ENCODE results near the gene TTN. TPM values are rescaled to one million over a fixed set of nuclear protein-coding genes. Genes with fewer than 3 reads are reported as not detected.

Gene TTN
- total RNA-seq, 6 donors from 2014 or later: 13.8 to 895 (median 119) TPM

DNA sequence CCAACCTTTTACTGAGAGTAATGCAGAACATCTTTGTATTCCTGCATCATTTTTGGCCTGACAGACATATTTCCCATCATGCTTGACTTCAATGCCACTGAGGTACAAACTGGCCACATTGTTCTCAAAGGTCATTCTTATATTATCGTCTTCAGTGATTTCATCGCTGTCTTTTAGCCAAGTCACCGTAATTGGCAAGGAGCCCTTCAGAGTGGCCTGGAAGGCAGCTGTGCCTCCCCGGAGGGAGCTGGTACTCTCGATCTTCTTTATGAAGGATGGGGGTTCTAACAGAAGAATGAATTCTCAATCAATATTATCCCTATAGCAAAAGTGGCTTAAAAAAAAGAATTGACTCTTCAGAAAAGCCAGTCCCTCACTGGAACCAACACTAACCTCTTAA is 75.9 kb downstream of the TTN start:
- H3K36me3 ChIP-seq: peaks cover 0 to 4% (median 1%) of the 10 kb centered on the region in 4 donors
- H3K4me3 ChIP-seq: no peak overlapping the region
- no peaks in the 10 kb centered on the region for H3K4me1 ChIP-seq
- no peaks in the 10 kb centered on the region for H3K27me3 ChIP-seq
- H3K9me3 ChIP-seq: no peaks in the 10 kb centered on the region
- WGBS, 2 donors: 90 to 96% methylated on average over 5 of the region's 5 CpGs
- no peak for ATAC-seq (ENCODE audit: low FRiP score in 2 of 2)
- TF ChIP-seq EP300 (IDR thresholded peaks at IDR 0.05): no peak
- no peak for TF ChIP-seq POLR2AphosphoS5 (IDR thresholded peaks at IDR 0.05)
- TF ChIP-seq, protein P1, sequence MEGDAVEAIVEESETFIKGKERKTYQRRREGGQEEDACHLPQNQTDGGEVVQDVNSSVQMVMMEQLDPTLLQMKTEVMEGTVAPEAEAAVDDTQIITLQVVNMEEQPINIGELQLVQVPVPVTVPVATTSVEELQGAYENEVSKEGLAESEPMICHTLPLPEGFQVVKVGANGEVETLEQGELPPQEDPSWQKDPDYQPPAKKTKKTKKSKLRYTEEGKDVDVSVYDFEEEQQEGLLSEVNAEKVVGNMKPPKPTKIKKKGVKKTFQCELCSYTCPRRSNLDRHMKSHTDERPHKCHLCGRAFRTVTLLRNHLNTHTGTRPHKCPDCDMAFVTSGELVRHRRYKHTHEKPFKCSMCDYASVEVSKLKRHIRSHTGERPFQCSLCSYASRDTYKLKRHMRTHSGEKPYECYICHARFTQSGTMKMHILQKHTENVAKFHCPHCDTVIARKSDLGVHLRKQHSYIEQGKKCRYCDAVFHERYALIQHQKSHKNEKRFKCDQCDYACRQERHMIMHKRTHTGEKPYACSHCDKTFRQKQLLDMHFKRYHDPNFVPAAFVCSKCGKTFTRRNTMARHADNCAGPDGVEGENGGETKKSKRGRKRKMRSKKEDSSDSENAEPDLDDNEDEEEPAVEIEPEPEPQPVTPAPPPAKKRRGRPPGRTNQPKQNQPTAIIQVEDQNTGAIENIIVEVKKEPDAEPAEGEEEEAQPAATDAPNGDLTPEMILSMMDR (IDR thresholded peaks at IDR 0.05): no peak
- no peak for TF ChIP-seq POLR2A (IDR thresholded peaks at IDR 0.05)
- H3K27ac ChIP-seq: no peak overlapping the region
- DNase-seq: no peak

GRCh38 chr2:178730049-178730448 is 77.2 kb downstream of the TTN start:
- H3K4me3 ChIP-seq: no peak overlapping the region
- H3K27me3 ChIP-seq: no peaks in the 10 kb centered on the region
- ATAC-seq (ENCODE audit: low FRiP score in 2 of 2) (no peak), DNase-seq (no peak)
- H3K27ac ChIP-seq: no peak overlapping the region
- TF ChIP-seq EP300 (IDR thresholded peaks at IDR 0.05) (no peak), POLR2A (IDR thresholded peaks at IDR 0.05) (no peak), POLR2AphosphoS5 (IDR thresholded peaks at IDR 0.05) (no peak)
- TF ChIP-seq, protein P1 (IDR thresholded peaks at IDR 0.05): no peak
- H3K4me1 ChIP-seq: no peaks in the 10 kb centered on the region
- no peaks in the 10 kb centered on the region for H3K9me3 ChIP-seq
- H3K36me3 ChIP-seq: peaks cover 0 to 4% (median 1%) of the 10 kb centered on the region in 4 donors
- 87 to 90% methylated on average over 2 of the region's 2 CpGs for WGBS, 2 donors

DNA sequence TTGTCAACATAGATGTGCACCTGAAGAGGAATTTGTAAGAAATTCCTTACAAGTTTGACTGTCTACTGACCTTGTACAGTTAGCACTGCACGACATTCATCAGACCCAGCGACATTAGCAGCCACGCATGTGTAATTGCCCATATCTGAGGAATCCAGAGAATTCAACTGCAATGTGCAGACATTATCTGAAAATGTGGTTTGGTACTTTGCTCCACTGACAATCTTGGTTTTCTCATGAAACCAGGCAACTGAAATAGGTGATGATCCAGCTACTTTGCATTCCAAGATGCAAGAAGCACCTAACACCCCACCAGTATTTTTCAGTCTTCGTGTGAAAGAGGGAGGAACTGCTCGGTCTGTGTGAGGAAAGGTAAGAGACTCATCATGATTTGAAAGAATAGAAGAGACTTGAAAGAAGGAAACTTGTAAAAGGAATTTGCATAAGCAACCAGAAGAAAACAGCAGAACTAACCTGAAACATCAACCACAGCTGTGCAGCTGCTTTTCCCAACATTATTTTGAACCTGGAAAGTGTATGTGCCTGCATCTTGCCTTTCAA is 83.4 kb downstream of the TTN start:
- 89% methylated on average over 5 of the region's 5 CpGs for WGBS, 2 donors
- H3K27ac ChIP-seq: no peak overlapping the region
- DNase-seq: no peak
- no peaks in the 10 kb centered on the region for H3K9me3 ChIP-seq
- ATAC-seq (ENCODE audit: low FRiP score in 2 of 2): no peak
- no peaks in the 10 kb centered on the region for H3K4me1 ChIP-seq
- no peak overlapping the region for H3K4me3 ChIP-seq
- H3K36me3 ChIP-seq: peaks cover 0 to 8% (median 0%) of the 10 kb centered on the region in 4 donors
- H3K27me3 ChIP-seq: no peaks in the 10 kb centered on the region
- no peak for TF ChIP-seq POLR2A (IDR thresholded peaks at IDR 0.05)
- no peak for TF ChIP-seq POLR2AphosphoS5 (IDR thresholded peaks at IDR 0.05)

- H3K36me3 ChIP-seq: peaks cover 0 to 8% (median 0%) of the 10 kb centered on the region in 4 donors
- WGBS, 2 donors: 88 to 92% methylated on average over 3 of the region's 3 CpGs
These were observed 84.9 kb downstream of the TTN start for GRCh38 chr2:178722296-178722695.

DNA sequence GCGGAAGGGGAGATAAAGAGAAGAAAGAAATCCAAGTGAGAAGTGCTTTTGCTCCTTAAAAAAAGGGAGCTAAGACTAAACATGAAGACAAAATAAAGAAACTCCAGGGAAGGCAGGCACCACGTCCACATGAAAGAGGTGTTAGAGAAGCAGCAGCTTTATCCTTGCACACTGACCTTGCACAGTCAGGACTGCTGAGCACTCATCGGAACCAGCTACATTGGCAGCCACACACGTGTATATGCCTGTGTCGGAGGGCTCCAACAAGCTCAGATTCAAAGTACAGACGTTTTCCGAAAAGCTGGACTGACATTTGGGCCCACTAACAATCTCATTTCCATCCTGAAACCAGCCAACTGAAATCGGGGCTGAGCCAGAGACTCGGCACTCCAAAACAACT is 88.2 kb downstream of the TTN start:
- Histone ChIP-seq H3K9me3 (no peaks in the 10 kb centered on the region), H3K27ac (no peak overlapping the region), H3K27me3 (no peaks in the 10 kb centered on the region), H3K4me3 (no peak overlapping the region), H3K4me1 (no peaks in the 10 kb centered on the region), H3K36me3 (peaks cover 0 to 8% (median 0%) of the 10 kb centered on the region in 4 donors)
- DNase-seq (no peak), ATAC-seq (ENCODE audit: low FRiP score in 2 of 2) (no peak)
- TF ChIP-seq POLR2AphosphoS5 (IDR thresholded peaks at IDR 0.05) (no peak), POLR2A (IDR thresholded peaks at IDR 0.05) (no peak), EP300 (IDR thresholded peaks at IDR 0.05) (no peak)
- TF ChIP-seq, protein P1 (IDR thresholded peaks at IDR 0.05): no peak
- WGBS, 2 donors: 92 to 94% methylated on average over 9 of the region's 9 CpGs

More at GRCh38 chr2:178722296-178722695, 84.9 kb downstream of the TTN start:
- H3K4me1 ChIP-seq: no peaks in the 10 kb centered on the region
- TF ChIP-seq EP300 (IDR thresholded peaks at IDR 0.05) (no peak), POLR2AphosphoS5 (IDR thresholded peaks at IDR 0.05) (no peak), POLR2A (IDR thresholded peaks at IDR 0.05) (no peak)
- TF ChIP-seq, protein P1 (IDR thresholded peaks at IDR 0.05): no peak
- no peak for DNase-seq
- H3K27me3 ChIP-seq: no peaks in the 10 kb centered on the region
- no peak for ATAC-seq (ENCODE audit: low FRiP score in 2 of 2)
- no peaks in the 10 kb centered on the region for H3K9me3 ChIP-seq
- H3K4me3 ChIP-seq: no peak overlapping the region
- no peak overlapping the region for H3K27ac ChIP-seq

Measured in upper lobe of left lung (tissue), 6 donors.